SIG-M5 treated with dmso at 0.1 percent for 504 hours (cell line): ENCODE measurements around the gene LCN6.

ENCODE experiments used
- DNase-seq: peaks from one replicate; lab custom pipeline; 2025; ENCODE audit not compliant: unreplicated experiment; lab: John Stamatoyannopoulos, UW

The LCN6 gene

DNA sequence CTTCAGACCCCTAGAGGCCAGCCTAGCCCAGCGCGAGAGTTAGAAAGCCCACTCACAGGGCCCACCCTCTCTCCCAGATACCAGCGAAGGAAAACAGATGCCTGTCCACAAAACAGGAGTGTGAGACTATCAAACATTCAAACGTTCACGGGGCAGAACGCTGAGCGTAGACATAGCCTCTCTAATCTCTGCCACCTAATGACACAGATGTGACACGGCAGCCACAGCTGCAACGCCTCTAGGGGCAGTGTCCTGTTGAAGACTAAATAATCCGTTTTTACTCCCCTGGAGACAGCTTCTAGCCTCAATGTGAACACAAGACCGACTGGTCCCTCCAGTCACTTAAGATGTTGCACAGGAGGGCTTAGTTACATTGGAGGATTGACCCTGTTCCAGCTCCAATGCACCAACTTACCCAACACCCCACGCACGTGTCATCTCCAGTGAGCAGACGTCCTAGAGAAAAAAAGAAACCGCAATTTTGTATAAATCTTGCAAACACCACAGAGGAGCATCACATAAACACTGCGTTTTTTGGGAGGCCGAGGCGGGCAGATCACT lies 21.6 kb downstream of the LCN6 start:
- peak; percentile 58 for DNase-seq

DNA sequence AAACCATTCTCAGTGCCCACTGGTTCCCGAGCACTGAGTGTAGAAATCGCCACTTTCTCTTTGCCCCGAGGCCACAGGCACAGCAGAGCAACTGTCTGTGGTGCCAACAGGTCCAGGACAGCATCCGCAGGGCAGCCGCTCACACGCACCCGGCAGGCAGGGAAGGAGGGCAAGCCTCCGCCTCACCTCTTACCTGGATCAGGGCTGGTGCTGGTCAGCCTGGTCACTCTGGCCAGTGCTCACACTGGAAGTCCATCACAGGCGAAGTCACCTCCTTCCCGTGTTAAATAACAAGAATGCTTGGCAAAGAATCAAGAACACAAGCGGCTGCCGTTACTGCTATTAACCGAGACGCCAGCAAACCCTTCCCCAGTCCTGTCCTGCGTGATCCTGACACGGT lies 22.2 kb downstream of the LCN6 start:
- DNase-seq: no peak

DNA sequence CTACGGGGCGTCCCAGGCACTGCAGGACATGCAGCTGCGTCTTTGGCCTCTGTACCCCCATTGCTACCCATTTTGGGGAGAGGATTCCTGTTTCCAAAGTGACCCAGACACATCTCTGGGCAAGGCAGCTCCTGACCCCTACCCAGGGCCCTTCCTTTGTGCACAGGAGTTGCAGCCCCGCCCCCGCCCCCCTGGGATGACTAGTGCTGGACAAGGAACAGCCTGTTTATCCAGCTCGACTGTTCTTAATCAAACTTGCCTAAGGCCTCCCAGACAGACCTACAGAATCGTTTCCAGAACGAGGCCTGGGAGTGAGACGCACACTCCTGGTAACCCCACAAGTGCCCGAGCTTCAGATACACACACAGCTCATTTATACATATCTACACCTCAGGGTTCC lies 22.7 kb downstream of the LCN6 start:
- DNase-seq: peak; percentile 40

DNA sequence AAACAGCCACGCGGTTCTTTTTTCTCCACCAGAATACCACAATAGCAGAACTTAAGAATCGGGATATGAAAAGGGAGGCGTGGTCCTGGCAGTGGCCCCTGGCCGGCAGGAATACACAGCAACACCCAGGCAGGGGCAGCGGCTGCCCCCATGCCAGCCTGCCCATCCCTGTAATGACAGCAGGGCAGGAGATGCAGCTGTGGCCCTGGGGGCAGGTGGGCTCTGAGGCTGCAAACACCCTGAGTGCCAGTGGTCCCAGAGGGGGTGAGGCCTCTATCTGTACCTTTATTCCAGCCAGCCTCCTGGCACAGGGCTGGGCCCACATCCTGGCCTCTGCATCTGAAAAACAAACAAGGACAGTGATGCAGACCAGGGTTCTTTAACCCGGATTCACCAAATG lies 23.6 kb downstream of the LCN6 start:
- DNase-seq: no peak

DNA sequence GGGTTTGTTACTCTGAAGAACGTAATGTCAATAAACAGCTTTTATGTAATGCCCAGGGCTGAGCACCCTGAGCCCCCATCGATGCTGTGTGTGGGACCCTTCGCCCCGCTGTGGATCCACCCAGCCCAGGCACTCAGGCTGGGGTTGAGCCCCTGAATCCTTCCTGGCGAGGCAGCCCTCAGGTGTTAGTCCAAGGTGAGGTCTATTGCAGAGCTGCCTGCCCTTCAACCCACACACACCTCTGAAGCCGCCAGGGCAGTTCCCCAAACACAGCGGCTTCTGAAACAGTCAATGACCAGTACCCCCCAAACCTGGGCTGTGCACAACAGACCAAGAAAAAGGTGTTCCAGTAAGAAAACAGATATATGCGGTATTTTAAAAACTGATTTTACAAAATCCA lies 24.3 kb downstream of the LCN6 start:
- DNase-seq: no peak

DNA sequence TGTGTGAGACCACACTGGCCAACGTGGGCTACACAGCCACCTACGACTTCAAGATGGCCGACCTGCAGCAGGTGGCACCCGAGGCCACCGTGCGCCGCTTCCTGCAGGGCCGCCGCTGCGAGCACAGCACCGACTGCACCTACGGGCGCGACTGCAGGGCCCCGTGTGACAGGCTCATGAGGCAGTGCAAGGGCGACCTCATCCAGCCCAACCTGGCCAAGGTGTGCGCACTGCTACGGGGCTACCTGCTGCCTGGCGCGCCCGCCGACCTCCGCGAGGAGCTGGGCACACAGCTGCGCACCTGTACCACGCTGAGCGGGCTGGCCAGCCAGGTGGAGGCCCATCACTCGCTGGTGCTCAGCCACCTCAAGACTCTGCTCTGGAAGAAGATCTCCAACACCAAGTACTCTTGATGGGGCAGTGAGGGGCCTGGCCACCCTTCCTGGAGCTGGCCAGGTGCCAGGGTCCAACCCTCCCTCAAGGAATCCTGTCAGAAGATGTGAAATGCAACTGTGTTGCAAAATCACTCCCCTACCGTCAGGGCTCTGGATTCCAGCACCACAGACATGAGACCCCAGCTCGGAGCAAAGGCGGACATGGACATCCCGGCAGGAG lies 24.9 kb downstream of the LCN6 start:
- DNase-seq: no peak

DNA sequence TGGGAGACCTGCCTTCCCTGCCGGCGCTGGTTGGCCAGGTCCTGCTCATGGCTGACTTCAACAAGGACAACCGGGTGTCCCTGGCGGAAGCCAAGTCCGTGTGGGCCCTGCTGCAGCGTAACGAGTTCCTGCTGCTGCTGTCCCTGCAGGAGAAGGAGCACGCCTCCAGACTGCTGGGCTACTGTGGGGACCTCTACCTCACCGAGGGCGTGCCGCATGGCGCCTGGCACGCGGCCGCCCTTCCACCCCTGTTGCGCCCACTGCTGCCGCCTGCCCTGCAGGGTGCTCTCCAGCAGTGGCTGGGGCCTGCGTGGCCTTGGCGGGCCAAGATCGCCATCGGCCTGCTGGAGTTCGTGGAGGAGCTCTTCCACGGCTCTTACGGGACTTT lies 25.4 kb downstream of the LCN6 start:
- DNase-seq: no peak

DNA sequence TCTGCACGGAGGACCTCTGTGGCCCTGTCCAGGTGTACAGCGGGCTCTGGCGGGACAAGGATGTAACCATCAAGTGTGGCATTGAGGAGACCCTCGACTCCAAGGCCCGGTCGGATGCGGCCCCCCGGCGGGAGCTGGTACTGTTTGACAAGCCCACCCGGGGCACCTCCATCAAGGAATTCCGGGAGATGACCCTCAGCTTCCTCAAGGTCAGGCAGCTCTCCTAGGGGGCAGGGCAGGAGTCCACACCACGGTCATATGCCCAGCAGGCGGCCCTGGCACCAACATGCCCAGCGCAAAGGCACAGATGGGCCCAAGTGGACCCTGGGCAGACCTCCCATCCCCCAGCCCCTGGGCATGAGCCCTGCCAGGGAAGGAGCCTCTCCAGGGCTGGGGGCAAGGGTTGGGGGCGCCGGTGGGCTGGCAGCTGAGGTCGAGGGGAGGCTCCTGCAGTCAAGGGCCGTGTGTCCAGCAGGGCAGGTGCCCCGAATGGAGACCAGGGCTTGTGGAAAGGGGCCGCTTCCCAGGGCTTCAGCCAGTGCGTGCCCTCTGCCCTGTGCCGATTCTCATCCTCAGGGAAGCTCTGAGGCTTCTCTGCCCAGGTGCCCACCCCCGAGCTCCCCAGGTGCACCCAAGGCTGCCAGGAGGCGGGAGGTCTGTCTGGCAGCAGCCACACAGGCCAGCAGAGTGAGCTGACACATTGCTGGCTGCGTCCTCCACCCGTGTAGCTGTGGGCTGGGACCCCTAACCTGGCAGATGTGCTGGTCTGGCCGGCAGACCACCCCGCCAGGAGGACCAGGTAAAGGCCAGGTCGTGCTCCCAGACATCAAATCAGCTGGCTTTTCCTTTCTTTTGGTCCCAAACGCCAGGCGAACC lies 26.0 kb downstream of the LCN6 start:
- DNase-seq: no peak

DNA sequence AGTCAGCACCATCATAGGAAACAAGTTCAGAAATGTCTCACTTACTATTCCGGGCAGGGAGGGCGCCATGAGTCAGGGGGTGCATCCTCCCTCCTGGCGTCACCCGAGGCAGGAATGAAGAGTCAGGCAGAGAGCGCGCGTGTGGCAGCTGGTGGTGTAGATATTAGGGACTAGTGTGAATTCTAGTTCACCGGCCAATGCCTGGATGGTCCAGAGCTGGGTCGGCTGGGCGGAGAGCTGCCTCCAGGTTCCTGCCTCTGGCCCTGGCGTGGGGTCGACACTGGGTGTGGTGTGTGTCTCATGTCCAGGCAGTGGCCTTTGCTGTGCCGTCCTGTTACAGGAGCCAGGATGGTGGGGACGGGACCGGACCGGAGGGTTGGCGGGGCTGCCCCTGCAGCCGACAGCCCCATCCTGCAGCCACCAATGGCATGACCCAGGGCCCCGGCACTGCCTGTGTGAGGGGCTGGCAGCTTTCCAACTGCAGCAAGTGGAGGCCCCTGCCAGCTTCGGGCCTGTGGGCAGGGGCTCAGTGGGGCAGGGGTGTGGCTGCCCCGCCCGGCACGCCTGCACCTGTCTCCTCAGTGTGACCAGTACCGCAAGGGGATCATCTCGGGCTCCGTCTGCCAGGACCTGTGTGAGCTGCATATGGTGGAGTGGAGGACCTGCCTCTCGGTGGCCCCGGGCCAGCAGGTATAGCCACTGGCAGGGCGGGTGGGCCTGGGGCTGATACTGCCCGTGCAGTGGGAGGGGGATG lies 26.8 kb downstream of the LCN6 start:
- DNase-seq: no peak

DNA sequence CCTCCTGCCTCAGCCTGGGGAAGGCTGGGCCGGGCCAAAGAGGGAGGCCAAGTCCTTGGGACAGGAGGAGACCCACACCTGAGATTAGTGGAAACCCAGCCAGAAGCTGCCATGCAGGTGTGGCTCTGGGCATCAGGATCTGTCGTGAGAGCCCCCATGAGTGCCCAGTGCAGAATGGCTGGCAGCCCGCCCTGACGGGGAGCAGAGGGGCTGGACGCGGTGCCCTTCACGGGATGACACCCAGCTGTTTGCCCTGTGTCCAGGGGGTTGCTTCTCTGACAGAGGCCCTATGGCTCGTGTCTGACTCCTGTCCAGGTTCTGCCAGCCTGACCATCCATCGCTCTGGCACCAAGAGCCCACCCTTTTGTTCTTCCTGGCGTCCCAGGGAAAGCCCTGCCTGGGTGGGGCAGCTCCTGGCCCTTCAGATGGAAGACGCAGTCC lies 27.4 kb downstream of the LCN6 start:
- no peak for DNase-seq

DNA sequence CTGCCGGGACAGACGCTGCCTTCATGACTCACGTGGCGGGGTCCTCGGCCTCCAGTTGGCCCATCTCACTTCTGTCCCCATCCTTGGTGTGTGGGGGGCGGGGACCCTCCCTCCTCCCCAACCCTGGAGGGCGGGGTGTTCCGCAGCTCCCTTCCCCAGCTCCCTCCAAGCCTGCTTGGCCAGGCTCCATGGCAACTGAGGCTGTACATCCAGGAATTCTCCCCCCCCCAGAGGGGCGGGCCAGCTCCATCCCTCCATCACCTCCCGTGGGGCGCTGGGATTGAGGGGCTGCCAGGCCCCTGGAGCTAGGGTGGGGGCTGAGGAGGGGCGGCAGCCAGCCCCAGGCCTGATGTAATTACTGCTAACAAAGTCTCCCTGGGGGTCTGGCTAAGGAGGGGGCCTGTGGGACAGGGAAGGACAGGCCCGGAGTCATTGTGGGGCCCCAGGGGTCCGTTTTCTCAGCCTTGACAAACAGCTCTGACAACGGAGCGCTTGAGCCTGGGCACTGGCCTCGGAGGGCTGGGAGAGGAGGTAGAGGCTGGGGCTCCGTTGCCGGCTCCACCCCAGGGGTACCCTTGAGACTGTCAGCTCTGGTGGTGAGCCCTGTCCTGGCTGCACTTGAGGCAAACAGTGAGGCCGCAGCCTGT lies 28.0 kb downstream of the LCN6 start:
- DNase-seq: no peak

DNA sequence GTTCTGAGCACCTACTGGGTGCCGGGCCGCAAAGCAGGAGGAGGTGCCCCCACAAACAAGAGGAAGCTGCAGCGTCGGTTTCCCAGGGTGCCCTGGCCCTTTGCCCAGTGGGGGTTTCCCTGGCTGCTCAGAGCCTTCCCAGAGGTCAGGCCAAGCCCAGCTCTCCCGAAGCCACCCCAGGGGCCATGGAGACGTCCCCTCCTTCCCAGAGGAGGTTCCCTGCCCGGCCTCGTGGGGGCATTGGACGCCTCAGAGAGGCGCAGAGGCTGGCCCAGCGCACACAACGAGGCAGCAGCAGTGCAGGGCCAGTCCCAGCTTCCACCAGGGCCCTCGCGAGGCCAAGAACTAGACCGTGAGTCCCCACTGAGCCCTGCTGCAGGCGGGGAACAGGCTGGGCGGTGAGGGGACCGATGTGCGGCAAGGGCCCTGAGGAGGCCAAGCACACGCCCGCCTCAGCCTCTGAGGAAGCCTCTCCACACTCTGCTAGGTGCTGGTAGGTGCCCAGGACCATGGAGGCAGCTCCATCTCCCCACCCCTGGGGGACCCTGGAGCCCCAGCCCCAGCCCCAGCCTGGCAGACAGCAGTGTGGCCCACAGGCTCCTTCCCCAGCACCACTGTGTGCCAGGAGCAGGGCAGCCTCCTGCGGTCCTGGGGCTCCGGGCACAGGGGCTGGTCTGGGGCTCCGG lies 29.0 kb downstream of the LCN6 start:
- no peak for DNase-seq

DNA sequence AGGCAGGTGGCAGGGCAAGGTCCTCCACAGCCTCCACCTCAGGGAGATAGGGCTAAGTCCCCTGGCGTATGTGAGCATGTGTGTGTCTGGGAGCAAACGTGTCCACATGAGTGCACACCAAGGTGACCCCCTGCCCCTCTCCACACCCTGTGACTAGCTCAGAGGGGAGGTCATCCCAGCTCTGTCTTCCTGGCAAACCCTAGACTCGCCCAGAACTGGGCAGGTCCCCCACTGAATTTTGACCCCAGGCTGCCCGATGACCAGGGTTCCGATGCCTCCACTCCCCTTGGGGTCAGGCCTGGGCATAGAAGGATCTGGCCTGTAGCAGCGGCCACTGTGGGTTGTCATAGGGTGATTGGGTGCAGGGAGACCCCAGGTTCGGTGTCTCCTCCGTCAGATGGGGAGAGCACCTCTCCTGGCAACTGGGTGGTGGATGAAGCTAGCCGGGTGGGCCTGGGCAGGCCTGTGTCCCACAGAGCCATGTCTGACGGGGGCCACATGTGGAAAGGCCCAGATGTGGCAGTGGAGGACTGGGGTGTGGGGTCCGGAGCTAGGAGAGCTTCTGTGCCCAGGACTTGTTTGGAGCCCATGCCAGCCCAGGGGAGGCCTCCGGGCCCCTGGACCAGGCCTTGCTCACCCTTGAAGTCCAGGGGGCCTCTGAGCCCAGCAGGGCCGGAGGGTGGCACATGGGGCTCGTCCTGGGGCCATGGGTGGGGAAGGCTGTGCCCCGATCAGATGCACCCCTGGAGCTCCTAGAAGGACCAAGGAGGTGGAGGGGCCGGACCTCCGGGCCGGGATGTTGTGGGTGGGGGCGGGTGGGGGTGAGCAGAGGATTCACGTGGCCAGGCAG lies 29.8 kb downstream of the LCN6 start:
- no peak for DNase-seq

DNA sequence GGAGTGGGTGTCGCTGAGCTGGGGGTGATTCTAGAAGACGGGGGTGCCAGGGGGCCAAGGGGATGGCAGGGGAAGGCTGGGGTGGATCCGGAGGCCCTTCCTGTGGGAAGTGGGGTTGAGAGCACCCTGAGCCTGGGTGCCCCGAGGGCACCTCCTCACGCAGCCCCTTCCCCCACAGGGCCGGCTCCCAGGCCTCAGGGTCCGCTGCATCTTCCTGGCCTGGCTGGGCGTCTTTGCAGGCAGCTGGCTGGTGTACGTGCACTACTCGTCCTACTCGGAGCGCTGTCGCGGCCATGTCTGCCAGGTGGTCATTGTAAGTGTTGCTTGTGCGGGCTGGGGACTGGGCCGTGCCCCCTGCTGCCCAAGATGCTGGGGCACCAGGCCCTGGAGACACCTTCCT lies 30.9 kb downstream of the LCN6 start:
- no peak for DNase-seq

DNA sequence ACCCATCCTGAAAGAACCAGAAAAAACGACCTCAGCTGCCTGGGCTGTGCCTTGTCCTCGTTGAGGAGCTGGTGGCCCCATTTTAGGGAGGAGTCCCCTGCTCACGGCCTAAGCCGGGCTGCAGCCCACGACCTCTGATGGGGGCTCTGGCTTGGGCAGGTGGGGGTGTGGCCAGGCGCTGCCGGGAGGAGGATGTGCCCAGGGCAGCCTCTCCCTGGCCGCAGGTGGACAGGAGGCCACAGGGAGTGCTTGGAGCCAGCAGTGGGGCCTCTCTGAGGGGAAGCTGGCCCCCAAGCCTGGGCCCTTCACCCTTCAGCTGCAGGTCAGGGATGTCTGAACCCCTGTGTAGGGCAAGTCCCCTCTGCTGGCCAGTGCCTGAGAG lies 33.4 kb downstream of the LCN6 start:
- no peak for DNase-seq

DNA sequence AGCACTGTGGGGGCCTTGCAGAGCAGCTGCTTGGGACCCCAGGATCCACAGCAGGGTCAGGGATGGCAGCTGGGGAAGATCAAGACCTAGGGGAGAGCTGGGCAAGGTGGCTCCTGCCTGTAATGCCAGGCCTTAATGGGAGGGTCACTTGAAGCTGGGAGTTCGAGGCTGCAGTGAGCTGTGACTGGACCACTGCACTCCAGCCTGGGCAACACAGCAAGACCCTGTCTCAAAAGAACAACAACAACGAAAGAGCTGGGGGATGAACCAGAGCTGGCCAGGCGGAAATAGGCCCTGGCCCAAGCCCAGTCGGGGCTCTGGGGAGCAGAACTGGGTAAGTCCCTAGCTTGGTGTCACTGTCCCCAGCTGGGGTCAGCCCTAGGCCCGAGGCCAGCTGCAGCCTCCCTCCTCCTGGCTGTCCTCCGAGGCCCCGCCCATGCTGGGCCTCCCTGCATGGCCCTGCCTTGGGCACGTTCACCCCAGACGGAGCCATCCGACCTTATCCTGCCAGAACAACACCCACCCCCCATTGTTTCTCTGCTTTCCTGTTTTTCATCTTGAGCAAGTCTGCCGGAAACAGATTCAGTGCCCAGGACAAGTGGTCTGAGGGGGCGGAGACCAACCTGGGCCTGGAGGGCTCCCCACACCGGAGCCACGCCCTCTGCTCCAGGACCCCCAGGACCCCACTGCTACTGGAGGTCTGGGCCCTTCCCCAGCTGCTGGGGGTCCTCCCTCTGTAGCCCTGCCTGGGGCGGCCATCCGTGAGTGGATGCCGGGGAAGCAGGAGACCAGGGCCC lies 34.0 kb downstream of the LCN6 start:
- DNase-seq: no peak

DNA sequence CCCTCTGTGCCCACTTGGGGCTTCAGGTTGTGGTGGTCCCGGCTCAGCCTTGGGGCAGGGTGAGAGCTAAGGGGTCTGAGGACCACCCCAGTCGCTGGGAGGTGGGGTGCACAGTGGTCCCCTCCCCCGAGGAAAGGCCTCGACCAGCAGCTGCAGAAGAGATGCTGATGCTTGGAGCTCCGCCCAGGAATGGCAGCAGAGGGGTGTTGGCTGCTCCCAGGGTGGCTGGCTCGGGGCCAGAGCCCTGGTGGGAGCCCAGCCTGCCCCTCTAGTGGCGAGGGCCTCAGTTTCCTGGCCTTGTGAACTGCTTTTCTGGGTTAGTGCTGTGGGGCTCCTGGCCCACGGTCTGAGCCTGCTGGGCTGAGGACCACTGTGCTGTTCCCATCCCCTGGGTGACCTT lies 34.8 kb downstream of the LCN6 start:
- DNase-seq: no peak

DNA sequence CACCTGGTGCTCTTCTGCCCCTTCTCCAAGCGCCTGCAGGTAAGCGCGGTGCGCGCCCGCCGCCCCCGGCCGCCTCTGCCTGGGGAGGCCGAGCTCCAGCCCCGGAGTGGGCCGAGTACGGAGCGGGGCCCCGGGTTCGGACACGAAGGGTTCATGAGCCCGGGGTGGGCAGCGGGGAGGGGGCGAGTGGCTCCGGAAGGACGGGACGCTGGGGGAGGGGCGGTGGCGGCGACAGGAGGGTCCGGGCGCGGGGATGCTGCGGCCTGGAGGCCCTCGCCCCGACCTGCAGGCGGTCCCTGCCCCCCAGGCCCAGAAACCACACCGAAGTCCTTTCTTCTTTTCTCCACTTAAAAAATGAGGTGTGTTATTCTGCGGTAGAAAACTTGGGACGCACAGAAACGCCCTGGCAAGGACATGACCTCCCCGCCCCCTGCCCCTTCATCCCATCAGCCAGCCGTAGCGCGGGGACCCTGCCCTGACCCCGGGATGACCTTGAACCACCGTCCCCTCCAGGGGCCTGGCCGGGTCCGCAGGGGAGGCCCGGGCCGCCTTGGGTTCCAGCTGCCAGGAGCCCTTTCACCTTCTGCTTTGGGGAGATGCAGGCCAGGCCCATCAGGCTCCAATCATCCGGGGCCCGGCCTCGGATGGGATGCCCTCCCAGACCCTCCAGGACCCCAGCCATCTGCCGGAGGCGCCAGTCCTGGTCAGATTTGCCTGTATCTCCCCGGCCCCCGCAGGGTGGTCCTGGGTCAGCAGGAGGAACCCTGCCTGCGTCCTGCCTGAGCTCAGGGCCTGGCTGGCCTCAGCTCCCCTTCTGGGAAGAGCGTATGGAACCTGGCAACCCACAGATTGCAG lies 35.4 kb downstream of the LCN6 start:
- DNase-seq: no peak
